Natural killer cell treated with Interleukin-12 subunit alpha and Interleukin-12 subunit beta and Interleukin-15 and Interleukin-18, amount 100 ng/mL, for 72 hours (primary cell): ENCODE results near the gene GLP1R. TPM values are rescaled to one million over a fixed set of nuclear protein-coding genes. Genes with fewer than 3 reads are reported as not detected.

Experiments used
- ATAC-seq, 2 donors: fragments of 150-1000 bp; cut with Tn5 transposase in 1 of 2; sonication (Bioruptor Pico), chemical (Tn5 transposase) in 1 of 2; 2 replicates each; pipeline ENCODE4 v1.10.0; 2021
- DNase-seq: peaks from one replicate; pipeline ENCODE4 v3.0.0; 2022; ENCODE audit warnings: low spot score
- H3K27ac Mint-ChIP-seq, 2 donors: 1 replicate in 1 of 2; 2 replicates in 1 of 2; pipeline ENCODE4 v1.8.0; 2022; ENCODE audit warnings: mixed read lengths in 2 of 2, mild to moderate bottlenecking in 1 of 2, moderate library complexity in 1 of 2
- H3K27me3 Mint-ChIP-seq, 2 donors: 1 replicate in 1 of 2; 2 replicates in 1 of 2; pipeline ENCODE4 v1.8.0; 2022; ENCODE audit warnings: mixed read lengths in 2 of 2
- H3K36me3 Mint-ChIP-seq: one replicate; pipeline ENCODE4 v1.8.0; 2022; ENCODE audit warnings: mixed read lengths
- H3K4me1 Mint-ChIP-seq, 2 donors: 1 replicate in 1 of 2; 2 replicates in 1 of 2; pipeline ENCODE4 v1.8.0; 2022; ENCODE audit warnings: low read depth in 2 of 2, mixed read lengths in 2 of 2, mild to moderate bottlenecking in 1 of 2
- H3K4me3 Mint-ChIP-seq: one replicate; pipeline ENCODE4 v1.8.0; 2022; ENCODE audit warnings: mixed read lengths
- H3K9me3 Mint-ChIP-seq: 2 replicates; pipeline ENCODE4 v1.8.0; 2022; ENCODE audit warnings: mixed read lengths
- total RNA-seq, 2 donors: library from RNA; stranded (reverse); gene quantifications; one replicate each; pipeline ENCODE4 v1.2.3, GENCODE V29; 2022

The GLP1R gene
- total RNA-seq, 2 donors from 2014 or later, result not detected

GRCh38 chr6:39051399-39052122, 3.0 kb downstream of the GLP1R start:
- peaks cover 36 to 44% of the 10 kb centered on the region in 2 donors for H3K4me1 Mint-ChIP-seq
- no peaks in the 10 kb centered on the region for H3K36me3 Mint-ChIP-seq
- H3K27ac Mint-ChIP-seq, result peak overlapping the region; percentile 5 to 55
- DNase-seq (no peak), ATAC-seq (peak; percentile 54 to 55)
- H3K4me3 Mint-ChIP-seq, result peak overlapping the region; percentile 79
- H3K27me3 Mint-ChIP-seq, result peaks cover 16 to 27% of the 10 kb centered on the region in 2 donors
- H3K9me3 Mint-ChIP-seq, result no peaks in the 10 kb centered on the region

GRCh38 chr6:39053016-39053624, 4.5 kb downstream of the GLP1R start:
- H3K36me3 Mint-ChIP-seq, result no peaks in the 10 kb centered on the region
- peak overlapping the region; percentile 1 for H3K4me3 Mint-ChIP-seq
- H3K9me3 Mint-ChIP-seq, result no peaks in the 10 kb centered on the region
- H3K27me3 Mint-ChIP-seq, result peaks cover 7 to 12% of the 10 kb centered on the region in 2 donors
- DNase-seq (no peak), ATAC-seq (no peak)
- peaks cover 31 to 43% of the 10 kb centered on the region in 2 donors for H3K4me1 Mint-ChIP-seq
- no peak overlapping the region for H3K27ac Mint-ChIP-seq

DNA sequence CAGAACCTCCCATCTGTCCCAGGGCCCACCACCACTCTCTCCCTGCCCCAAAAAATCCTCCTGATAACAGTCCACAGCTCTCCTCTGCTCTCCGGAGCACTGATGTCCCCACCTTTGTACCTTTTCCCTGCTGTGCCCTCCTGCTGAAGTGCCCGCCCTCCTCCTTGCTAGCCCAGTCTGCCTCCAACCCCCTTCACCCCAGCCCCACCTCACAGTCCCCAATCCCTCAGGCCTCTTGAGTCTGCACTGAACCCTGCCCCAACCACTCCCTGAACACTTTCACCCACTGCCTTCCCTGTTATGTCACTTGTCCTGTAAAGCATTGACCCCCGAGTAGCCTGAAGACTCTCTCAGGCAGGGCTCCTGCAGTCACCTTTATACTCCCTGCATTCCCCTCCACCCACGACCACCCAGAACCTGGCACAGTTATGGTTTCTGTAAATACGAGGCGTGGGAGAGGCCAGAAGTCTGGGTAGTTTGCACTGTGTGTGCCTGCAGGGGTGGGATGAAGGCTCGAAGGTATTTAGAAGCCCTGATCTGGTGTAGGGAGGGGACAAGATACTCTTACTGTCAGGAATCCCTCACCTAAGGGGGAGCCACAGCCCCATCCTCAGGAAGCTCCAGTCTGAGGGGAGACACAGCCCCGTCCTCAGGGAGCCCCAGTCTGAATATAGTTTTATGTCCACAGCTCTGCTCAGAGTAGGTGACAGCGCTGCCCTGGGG, 5.4 kb downstream of the GLP1R start:
- Mint-ChIP-seq H3K4me3 (no peak overlapping the region), H3K27me3 (peaks cover 7 to 11% of the 10 kb centered on the region in 2 donors), H3K36me3 (no peaks in the 10 kb centered on the region), H3K9me3 (no peaks in the 10 kb centered on the region), H3K4me1 (peaks cover 31 to 48% of the 10 kb centered on the region in 2 donors), H3K27ac (peak overlapping the region in 1 of 2 donors; percentile 38)
- ATAC-seq (no peak), DNase-seq (no peak)

DNA sequence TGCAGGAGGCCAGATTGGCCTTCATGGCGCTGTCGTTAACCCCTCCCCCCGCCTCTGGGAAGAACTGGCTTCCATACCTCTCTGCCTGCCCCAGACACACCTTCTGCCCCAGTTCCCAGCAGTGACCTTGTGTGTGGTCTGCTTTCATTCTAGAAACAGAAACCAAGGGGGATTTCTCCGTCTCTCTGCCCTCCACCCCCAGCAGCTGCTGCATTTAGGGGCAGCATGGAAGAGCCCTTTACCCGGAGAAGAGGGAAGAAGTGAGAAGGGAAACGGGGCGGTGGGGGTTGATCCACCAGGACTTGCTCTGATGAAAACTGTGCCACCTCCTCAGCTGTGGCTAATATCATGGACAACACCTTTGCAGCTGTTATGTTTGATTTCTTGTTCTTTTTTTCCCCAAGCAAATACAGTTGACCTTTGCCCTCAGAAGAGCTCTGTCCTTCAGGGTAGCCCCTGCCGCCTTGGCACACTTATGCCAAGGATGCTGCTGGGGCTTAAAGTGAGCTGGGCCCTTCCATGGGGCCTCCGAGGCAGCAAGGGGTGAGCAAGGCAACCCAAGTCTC, 6.1 kb downstream of the GLP1R start:
- no peaks in the 10 kb centered on the region for H3K9me3 Mint-ChIP-seq
- H3K4me3 Mint-ChIP-seq, result no peak overlapping the region
- ATAC-seq (no peak), DNase-seq (no peak)
- no peak overlapping the region for H3K27ac Mint-ChIP-seq
- H3K36me3 Mint-ChIP-seq, result no peaks in the 10 kb centered on the region
- H3K27me3 Mint-ChIP-seq, result peaks cover 5 to 7% of the 10 kb centered on the region in 2 donors
- H3K4me1 Mint-ChIP-seq, result peaks cover 31 to 43% of the 10 kb centered on the region in 2 donors

DNA sequence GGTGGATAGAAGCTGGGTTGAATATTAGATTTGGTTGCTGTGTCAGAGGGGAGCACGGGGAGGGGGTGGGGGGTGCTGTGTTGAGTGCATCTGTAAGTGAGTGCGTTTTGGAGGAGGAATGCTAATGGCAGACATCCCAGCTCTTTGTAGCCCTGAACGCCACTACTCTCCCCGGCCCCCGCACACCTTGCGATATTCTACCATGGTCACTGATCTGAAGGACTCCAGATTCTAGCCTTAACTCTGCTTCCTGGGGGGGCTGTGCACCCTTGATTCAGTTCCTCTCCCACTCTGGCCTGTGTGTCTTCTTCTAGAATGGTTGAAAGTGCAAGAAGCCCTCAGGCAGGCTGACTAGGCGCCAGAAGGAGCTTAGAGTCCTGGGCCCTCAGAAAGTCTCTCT, 7.1 kb downstream of the GLP1R start:
- Mint-ChIP-seq H3K27ac (no peak overlapping the region), H3K4me3 (no peak overlapping the region), H3K36me3 (no peaks in the 10 kb centered on the region), H3K4me1 (peaks cover 21 to 37% of the 10 kb centered on the region in 2 donors), H3K27me3 (peaks cover 7 to 8% of the 10 kb centered on the region in 2 donors), H3K9me3 (no peaks in the 10 kb centered on the region)
- ATAC-seq (no peak), DNase-seq (no peak)

- H3K4me1 Mint-ChIP-seq, result peaks cover 15 to 31% of the 10 kb centered on the region in 2 donors
- no peak overlapping the region for H3K4me3 Mint-ChIP-seq
- H3K27ac Mint-ChIP-seq, result no peak overlapping the region
- peaks cover 7 to 8% of the 10 kb centered on the region in 2 donors for H3K27me3 Mint-ChIP-seq
- no peaks in the 10 kb centered on the region for H3K9me3 Mint-ChIP-seq
- ATAC-seq (no peak), DNase-seq (no peak)
- no peaks in the 10 kb centered on the region for H3K36me3 Mint-ChIP-seq
These were observed 7.6 kb downstream of the GLP1R start for GRCh38 chr6:39056191-39056590.

DNA sequence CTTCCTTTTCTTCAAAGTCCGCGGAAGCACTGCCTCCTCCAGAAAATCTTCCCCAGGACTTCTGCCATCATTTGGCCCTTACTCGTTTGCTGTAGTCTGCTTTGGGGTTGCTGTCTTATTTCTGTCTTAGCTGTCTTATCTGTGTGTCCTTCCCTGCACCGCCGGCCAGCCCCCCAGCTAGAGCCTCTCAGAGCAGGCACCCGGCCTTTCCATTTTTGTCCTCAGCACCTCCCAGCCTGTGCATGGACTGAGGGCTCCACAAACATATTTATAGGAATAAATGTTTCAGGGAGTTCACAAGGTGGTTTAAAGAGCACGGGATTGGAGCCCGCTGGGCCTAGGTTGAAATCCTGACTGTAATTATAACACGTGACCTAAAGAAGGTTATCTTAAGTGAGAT, 8.1 kb downstream of the GLP1R start:
- no peak for DNase-seq
- Mint-ChIP-seq H3K27ac (no peak overlapping the region), H3K27me3 (peaks cover 5 to 8% of the 10 kb centered on the region in 2 donors), H3K36me3 (no peaks in the 10 kb centered on the region), H3K9me3 (no peaks in the 10 kb centered on the region), H3K4me3 (no peak overlapping the region), H3K4me1 (peaks cover 11 to 28% of the 10 kb centered on the region in 2 donors)
- no peak for ATAC-seq

- Mint-ChIP-seq H3K4me3 (no peak overlapping the region), H3K4me1 (peaks cover 6 to 24% of the 10 kb centered on the region in 2 donors), H3K27me3 (peaks cover 0 to 6% of the 10 kb centered on the region in 2 donors), H3K27ac (no peak overlapping the region), H3K9me3 (no peaks in the 10 kb centered on the region), H3K36me3 (no peaks in the 10 kb centered on the region)
- ATAC-seq (no peak), DNase-seq (no peak)
These were observed 8.9 kb downstream of the GLP1R start for GRCh38 chr6:39057251-39058155.

GRCh38 chr6:39058471-39059147, 10.0 kb downstream of the GLP1R start:
- H3K36me3 Mint-ChIP-seq, result no peaks in the 10 kb centered on the region
- H3K9me3 Mint-ChIP-seq, result no peaks in the 10 kb centered on the region
- ATAC-seq (no peak), DNase-seq (no peak)
- peaks cover 0 to 16% of the 10 kb centered on the region in 2 donors for H3K4me1 Mint-ChIP-seq
- H3K27me3 Mint-ChIP-seq, result peaks cover 0 to 6% of the 10 kb centered on the region in 2 donors
- no peak overlapping the region for H3K27ac Mint-ChIP-seq
- H3K4me3 Mint-ChIP-seq, result no peak overlapping the region

DNA sequence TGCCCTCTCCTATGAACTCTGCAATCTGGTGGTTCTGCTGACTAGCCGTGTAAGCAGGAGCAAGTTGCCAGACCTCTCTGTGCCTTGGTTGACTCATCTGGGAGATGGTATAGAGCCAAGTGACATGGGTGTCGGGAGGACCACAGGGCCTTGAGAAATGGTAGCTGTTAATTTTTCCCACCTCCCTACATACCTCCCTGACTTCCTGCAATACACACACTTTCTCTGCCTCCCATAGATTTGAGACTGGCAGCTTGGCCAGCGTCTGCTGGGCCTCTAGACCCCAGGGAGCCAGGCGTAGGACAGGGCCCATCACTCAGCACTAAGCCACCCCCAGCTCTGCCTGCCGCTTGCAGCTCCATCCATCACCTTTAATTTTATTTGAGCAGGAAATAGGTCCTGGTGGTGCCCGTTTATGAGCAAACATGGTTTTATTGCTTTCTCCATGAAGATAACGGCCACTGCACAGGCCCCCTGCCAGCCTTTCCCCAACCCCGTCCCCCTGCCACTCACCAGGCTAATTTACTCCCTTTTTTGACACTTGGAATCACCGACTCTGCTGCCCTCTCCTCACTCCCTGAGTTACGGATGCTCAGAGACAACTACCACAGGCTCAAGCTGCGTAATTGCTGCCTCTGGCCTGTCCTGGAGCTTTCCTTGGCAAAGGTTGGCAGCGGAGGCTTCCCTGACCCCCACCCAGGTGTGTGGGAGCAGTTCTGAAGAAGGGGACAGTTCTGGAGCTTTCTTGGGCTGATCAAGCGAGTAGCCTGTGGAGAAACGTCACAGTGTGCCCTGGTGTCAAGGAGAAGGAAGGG, 11.1 kb downstream of the GLP1R start:
- ATAC-seq (no peak), DNase-seq (no peak)
- H3K4me1 Mint-ChIP-seq, result peaks cover 0 to 12% of the 10 kb centered on the region in 2 donors
- no peaks in the 10 kb centered on the region for H3K36me3 Mint-ChIP-seq
- H3K27me3 Mint-ChIP-seq, result peaks cover 4% of the 10 kb centered on the region in 2 donors
- no peak overlapping the region for H3K4me3 Mint-ChIP-seq
- no peaks in the 10 kb centered on the region for H3K9me3 Mint-ChIP-seq
- no peak overlapping the region for H3K27ac Mint-ChIP-seq

DNA sequence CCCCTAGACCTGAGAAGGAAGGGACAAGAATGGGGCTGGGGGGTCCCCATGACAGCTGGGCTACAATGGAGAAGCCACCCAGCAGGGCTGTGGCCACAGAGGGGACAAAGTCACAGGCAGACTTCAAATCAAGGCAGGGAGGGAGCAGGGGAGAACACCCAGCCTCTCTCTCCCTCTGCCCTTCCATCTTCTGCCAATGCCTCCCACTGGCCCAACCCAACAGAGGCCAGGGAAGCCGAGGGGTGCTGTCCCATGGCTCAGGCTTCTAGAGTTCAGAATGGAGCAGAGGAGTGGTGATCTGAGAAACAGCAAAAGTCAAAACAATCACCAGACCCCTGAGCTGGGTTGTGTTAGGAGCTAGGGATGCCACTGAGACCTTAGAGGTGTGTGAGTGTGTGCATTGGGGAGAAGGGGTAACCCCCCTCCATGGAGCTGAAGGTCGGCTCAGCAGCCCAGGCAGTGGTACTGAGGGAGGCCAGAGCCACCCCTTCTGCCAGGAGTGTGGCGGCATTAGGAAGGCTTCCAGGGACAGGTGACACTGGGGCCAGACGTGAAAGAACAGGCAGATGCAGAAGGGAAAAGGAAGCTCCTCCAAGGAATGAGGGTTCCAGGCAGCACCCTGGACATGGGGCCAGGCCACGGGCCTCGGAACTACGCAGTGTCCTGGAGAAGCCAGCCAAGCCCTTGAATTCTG, 12.0 kb downstream of the GLP1R start:
- H3K4me1 Mint-ChIP-seq, result peaks cover 0 to 12% of the 10 kb centered on the region in 2 donors
- H3K27ac Mint-ChIP-seq, result no peak overlapping the region
- ATAC-seq (peak in 1 of 2 donors; percentile 25), DNase-seq (no peak)
- no peaks in the 10 kb centered on the region for H3K36me3 Mint-ChIP-seq
- H3K9me3 Mint-ChIP-seq, result no peaks in the 10 kb centered on the region
- no peak overlapping the region for H3K4me3 Mint-ChIP-seq
- peaks cover 7 to 8% of the 10 kb centered on the region in 2 donors for H3K27me3 Mint-ChIP-seq
